DMS53 (cell line): ENCODE measurements around the gene SLC2A8.

Experiments used
- DNase-seq: peaks from one replicate; lab custom pipeline; 2025; lab: John Stamatoyannopoulos, UW

The SLC2A8 gene

GRCh38 chr9:127437497-127438264 lies 40.7 kb downstream of the SLC2A8 start:
- DNase-seq, result no peak

- DNase-seq, result no peak
Measured at GRCh38 chr9:127438394-127438793, 41.4 kb downstream of the SLC2A8 start.

- DNase-seq, result peak; percentile 55
Measured at GRCh38 chr9:127444283-127444920, 47.4 kb downstream of the SLC2A8 start.

GRCh38 chr9:127444921-127445850 lies 48.2 kb downstream of the SLC2A8 start:
- peak; percentile 58 for DNase-seq

GRCh38 chr9:127445851-127446712 lies 49.1 kb downstream of the SLC2A8 start:
- peak; percentile 65 for DNase-seq

- DNase-seq, result peak; percentile 66
Measured at GRCh38 chr9:127446713-127447415, 49.9 kb downstream of the SLC2A8 start.

GRCh38 chr9:127447416-127448111 lies 50.6 kb downstream of the SLC2A8 start:
- DNase-seq, result peak; percentile 45

GRCh38 chr9:127448112-127448805 lies 51.3 kb downstream of the SLC2A8 start:
- DNase-seq, result peak; percentile 30

- peak; percentile 37 for DNase-seq
Measured at GRCh38 chr9:127449332-127449966, 52.5 kb downstream of the SLC2A8 start.

GRCh38 chr9:127450243-127450760 lies 53.3 kb downstream of the SLC2A8 start:
- DNase-seq, result peak; percentile 63

GRCh38 chr9:127450830-127451607 lies 54.0 kb downstream of the SLC2A8 start, which contains the start of the genes LRSAM1 and RPL12:
TSS of gene LRSAM1 (plus strand) at chr9:127451510. CDS start at chr9:127454528, 3,018 bp downstream.
TSS of gene RPL12 (minus strand) at chr9:127451406. CDS start at chr9:127451317, 89 bp downstream.
- DNase-seq, result peak; percentile 98

GRCh38 chr9:127451608-127451857 lies 54.6 kb downstream of the SLC2A8 start:
- DNase-seq, result no peak

- DNase-seq, result peak; percentile 81
Measured at GRCh38 chr9:127451858-127452656, 55.1 kb downstream of the SLC2A8 start.

- peak; percentile 49 for DNase-seq
Measured at GRCh38 chr9:127452691-127453090, 55.7 kb downstream of the SLC2A8 start.

- DNase-seq, result peak; percentile 62
Measured at GRCh38 chr9:127455324-127455992, 58.5 kb downstream of the SLC2A8 start.

- DNase-seq, result no peak
Measured at GRCh38 chr9:127457191-127457878, 60.4 kb downstream of the SLC2A8 start.
